Erythroblast (primary cell): ENCODE measurements around the gene ZNF836.
A peak's percentile ranks its signal among the peaks of the same experiment; 100 is the strongest.

Experiments used
- DNase-seq, 2 experiments: peaks; one replicate each; lab custom pipeline; 2025; lab: John Stamatoyannopoulos, UW
- GATA1 ChIP-seq: IDR thresholded peaks from 2 replicates; pipeline ENCODE4 v1.6.1; 2011; ENCODE audit warnings: low read depth, mild to moderate bottlenecking, control low read depth, low read length, moderate library complexity
- POLR2A ChIP-seq: IDR thresholded peaks from 2 replicates; pipeline ENCODE4 v1.6.1; 2011; ENCODE audit warnings: mild to moderate bottlenecking, low read length

ZNF836 gene

GRCh38 chr19:52155596-52156359, 15.6 kb downstream of the ZNF836 start:
- no peak for DNase-seq
- no peak for TF ChIP-seq GATA1
- TF ChIP-seq POLR2A = no peak

DNA sequence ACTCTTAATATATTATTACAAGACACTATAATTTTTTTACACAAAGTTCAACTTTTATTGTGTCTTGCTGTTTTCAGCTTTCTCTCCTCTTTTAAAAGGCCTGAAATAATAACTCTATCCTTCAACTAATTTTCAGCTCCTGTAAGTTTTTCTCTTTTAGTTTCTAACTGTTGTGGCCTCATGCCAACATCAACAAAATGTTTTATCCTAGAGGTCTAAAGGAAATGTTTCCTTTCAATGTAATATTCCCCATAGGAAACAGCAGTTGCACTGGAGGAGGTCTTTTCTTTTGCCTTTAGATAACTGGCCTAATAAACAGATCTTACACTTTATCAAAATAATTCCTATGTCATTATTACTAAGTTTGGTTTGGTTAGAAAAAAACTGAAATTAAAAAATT, 23.2 kb downstream of the ZNF836 start:
- no peak for DNase-seq
- no peak for TF ChIP-seq GATA1
- no peak for TF ChIP-seq POLR2A

DNA sequence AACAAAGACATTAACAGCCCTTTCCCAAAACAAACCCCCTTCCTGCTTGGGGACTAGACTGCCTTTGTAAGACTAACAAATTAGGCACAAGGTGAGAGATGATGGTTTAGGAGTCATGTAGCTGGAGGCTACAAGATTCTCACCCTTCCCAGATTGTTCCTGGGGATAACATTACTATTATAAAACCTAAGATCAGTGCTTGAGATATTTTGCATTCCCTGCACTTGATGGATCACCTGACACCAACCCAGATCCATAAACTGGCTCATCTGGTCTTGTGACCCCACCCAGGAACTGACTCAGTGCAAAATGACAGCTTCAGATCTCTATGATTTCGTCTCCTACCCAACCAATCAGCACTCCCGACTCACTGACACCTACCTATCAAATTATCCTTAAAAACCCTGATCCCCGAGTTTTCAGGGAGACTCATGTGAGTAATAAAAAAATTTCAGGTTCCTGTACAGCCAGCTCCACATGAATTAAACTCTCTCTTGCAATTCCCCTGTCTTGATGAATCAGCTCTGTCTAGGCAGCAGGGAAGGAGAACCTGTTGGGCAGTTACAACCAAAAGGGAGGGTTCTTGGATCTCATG, 29.3 kb downstream of the ZNF836 start:
- DNase-seq = no peak
- TF ChIP-seq POLR2A = no peak
- no peak for TF ChIP-seq GATA1

GRCh38 chr19:52141203-52141602, 30.2 kb downstream of the ZNF836 start:
- no peak for DNase-seq
- TF ChIP-seq POLR2A = no peak
- no peak for TF ChIP-seq GATA1

DNA sequence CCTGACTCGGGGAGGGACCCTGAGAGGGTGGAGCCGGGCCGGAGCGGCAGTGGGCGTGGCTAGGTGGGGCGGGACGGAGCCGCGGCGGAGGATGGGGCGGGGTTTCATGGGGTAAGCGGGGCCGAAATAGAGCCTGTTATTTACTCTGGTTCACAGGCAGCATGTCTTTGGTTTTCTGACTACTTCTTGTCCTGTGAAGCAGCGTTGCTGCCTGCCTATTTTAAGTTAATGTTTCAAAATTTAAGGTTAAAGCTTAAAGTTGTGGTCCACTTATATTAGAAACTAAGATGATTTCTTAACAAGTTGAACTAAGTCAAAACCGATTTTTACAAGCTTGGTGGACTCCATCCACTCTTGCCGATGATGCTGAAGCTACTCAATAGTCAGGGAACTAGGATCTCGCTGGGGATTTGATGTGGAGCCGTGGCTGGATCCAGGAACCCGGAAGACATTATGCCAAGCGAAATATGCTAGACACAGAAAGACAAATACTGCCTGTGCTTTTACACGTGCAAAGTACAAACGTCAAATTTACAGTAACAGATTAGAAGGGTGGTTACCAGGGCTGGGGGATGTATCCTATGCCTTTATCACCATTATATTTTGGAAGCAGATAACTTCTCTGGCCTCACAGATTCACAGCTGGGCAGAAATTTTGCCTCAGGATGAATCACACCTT, 31.2 kb downstream of the ZNF836 start:
- DNase-seq = no peak
- TF ChIP-seq GATA1 (no peak), POLR2A (no peak)

GRCh38 chr19:52139252-52140031, 32.0 kb downstream of the ZNF836 start, which contains the start of gene ZNF616:
Gene ZNF616 (minus strand): TSS chr19:52139938. CDS start chr19:52130512, 9,426 bp downstream.
- TF ChIP-seq POLR2A = peak; percentile 77
- no peak for TF ChIP-seq GATA1
- DNase-seq = peak; percentile 96 to 98

GRCh38 chr19:52138983-52139251, 32.5 kb downstream of the ZNF836 start:
- no peak for DNase-seq
- TF ChIP-seq GATA1 (no peak), POLR2A (no peak)

DNA sequence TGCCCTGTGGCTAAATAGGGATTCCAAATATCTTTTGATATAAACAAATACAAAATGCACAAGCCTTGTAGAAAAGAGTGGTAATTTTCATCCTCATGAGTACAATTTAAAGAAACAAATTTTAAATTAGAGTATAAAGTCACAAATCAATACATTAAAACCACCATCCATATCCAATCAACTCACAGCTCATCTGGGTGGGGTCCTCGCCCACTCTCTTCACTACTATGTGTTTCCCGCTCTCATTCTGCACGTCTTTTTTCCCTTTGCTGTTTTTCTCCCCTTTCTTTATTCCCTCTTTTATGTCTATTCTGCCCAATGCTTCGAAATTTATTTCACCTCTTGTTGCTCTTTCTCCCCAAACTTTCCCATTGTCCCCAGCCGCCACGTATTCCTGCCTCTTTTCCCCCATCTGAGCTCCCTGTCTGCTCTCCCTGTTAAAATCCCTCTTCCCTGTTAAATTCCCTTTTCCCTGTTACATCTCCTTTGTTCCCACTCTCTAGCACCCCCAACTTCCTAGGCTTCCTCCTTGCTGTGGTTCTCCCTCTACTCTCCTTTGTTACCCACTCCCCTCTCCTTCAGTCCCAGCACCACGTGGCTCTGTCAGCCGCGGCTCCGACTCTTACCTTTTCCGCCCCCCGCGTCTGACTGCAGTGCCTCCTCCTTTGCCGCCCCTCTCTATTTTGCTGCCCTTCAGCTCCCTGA, 33.0 kb downstream of the ZNF836 start:
- DNase-seq = peak; percentile 30 to 43
- TF ChIP-seq GATA1 (no peak), POLR2A (no peak)

DNA sequence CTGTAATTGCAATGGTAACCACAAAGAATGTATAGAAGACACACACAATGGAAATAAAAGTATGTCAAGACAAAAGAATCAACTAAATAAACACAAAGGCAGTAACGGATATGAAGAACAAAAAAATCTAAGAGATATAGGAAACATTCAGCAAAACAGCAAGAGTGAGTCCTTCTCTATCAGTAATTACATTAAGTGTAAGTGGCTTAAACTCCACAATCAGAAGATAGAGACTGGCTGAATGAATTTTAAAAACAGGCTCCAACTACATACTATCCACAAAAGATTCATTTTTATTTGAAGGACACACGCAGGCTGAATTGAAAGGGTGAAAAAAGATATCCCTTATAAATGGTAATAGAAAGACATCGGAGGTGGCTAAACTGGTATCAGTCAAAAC, 51.1 kb downstream of the ZNF836 start:
- no peak for DNase-seq
- TF ChIP-seq POLR2A (no peak), GATA1 (no peak)

- DNase-seq = no peak
- TF ChIP-seq POLR2A (no peak), GATA1 (no peak)
Observed at GRCh38 chr19:52115526-52116053, 55.8 kb downstream of the ZNF836 start.

DNA sequence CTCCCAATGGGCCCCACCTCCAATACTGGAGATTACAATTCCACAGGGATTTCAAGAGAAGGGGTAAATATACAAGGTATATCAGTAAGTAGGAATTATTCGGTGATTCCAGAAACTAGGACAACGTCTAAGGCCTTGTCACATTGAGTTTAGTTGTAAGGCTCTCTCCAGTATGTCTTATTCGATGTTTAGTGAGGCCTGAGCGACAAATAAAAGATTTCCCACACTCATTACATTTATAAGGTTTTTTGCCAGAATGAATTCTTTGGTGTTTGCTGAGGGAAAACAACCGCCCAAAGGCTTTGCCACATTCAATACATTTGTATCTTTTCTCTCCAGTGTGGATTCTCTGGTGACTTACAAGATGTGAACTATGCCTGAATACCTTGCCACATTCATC, 56.7 kb downstream of the ZNF836 start:
- TF ChIP-seq POLR2A (no peak), GATA1 (no peak)
- DNase-seq = no peak

DNA sequence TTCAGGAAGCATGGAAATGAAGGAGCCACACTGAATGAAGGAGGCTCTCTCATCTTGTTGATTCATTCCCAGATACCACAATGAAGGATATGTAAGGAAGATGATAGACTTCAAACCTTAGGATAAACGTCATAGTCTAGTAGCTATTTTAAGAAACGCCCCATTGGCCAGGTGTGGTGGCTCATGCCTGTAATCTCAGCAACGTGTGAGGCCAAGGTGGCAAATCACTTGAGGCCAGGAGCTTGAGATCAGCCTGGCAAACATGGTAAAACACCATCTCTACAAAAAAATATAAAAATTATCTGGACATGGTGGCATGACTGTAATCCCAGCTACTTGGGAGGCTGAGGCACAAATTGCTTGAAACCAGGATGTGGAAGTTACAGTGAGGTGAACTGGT, 58.8 kb downstream of the ZNF836 start:
- DNase-seq = no peak
- no peak for TF ChIP-seq GATA1
- TF ChIP-seq POLR2A = no peak

DNA sequence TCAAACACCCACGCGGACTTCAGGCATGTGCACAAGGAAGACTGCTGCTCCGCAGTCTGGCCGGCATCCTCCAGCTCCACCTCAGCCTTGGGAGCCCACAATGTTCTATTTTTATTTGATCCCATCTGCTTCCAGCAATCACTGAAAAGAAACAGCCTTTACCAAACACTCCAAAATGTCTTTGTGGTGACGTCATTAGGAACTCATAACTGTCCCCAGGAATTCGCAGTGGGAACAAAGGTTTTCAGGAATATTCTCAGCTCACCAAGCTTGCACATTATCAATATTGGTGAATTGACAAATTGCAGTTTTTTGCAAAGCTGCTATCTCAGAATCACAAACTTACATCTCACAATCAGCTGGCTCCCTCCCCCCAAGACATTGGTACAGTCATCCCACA, 60.6 kb downstream of the ZNF836 start:
- TF ChIP-seq GATA1 = no peak
- no peak for TF ChIP-seq POLR2A
- DNase-seq = no peak
